ENCODE data around the gene PTPN20. TPM values are rescaled to one million over a fixed set of nuclear protein-coding genes. Genes with fewer than 3 reads are reported as not detected.
"Not testable (repeated sequence)": the region's sequence is repeated elsewhere in the genome, so short reads cannot be mapped to it uniquely, and the experiment has no call there.

PTPN20 gene
- total and polyA plus RNA-seq, 2 of the 4 experiments (the other 2 are of a cell fraction): 0.14 TPM; not detected in 1

DNA sequence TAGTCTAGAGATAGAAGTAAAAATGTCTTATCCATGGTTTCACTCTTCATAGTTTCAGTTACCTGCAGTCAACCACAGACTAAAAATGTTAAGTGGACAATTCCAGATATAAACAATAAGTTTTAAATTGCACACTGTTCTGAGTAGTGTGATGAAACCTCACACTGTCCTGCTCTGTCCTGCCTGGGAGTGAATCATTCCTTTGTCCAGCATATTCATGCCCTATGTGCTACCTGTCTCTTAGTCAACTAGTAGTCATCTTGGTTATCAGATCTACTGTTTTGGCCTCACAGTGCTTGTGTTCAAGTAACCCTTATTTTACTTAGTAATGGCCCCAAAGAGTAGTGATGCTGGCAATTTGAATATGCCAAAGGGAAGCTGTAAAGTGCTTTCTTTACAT, 49.5 kb downstream of the PTPN20 start:
- H2BK20ac ChIP-seq (ENCODE audit: low read depth, low read length); H3K9me1 ChIP-seq (ENCODE audit: insufficient read depth, low read length); POLR2A ChIA-PET (ENCODE audit: unreplicated experiment); H2AK9ac ChIP-seq (replicated peaks; ENCODE audit: low read depth, low read length, poor library complexity); BruUV-seq (replicated peaks); dilution Hi-C loops (cut with HindIII; ENCODE audit: low sequenced_read_pairs, unreplicated experiment); intact Hi-C loops (cut with micrococcal nuclease); H4K91ac ChIP-seq (ENCODE audit: insufficient read depth, low read depth, low read length); H3K9me3 ChIP-seq (ENCODE audit: control insufficient read depth, insufficient read depth, low read length); H3K27me3 ChIP-seq (ENCODE audit: control insufficient read depth, insufficient read depth, low read length); CTCF ChIA-PET; H3K79me1 ChIP-seq (ENCODE audit: low read depth in 1 of 2, low read length in 2 of 2); H3K4me2 ChIP-seq (ENCODE audit: low read depth, low read length); H3K18ac ChIP-seq (ENCODE audit: low read depth, low read length); H2BK5ac ChIP-seq (ENCODE audit: low read depth, low read length, poor library complexity, severe bottlenecking); H3K23ac ChIP-seq (ENCODE audit: low read depth, low read length); DNase-seq; H2AFZ ChIP-seq (replicated peaks; ENCODE audit: low read length, poor library complexity); H3K14ac ChIP-seq (replicated peaks; ENCODE audit: low read depth, low read length); H3K9ac ChIP-seq (ENCODE audit: low read depth, low read length); ATAC-seq (ENCODE audit: low read depth); H4K8ac ChIP-seq (ENCODE audit: low read depth in 2 of 2, low read length in 2 of 2); H4K20me1 ChIP-seq (ENCODE audit: insufficient read depth, low read length); H3K4me3 ChIP-seq (ENCODE audit: insufficient read depth, low read depth, low read length); H3K56ac ChIP-seq (ENCODE audit: extremely low read depth, insufficient read depth, low read length); H3K27ac ChIP-seq (ENCODE audit: insufficient read depth, low read length); H3K4ac ChIP-seq (ENCODE audit: low read depth, low read length); H3K4me1 ChIP-seq (ENCODE audit: control insufficient read depth, insufficient read depth, low read length); H4K5ac ChIP-seq (ENCODE audit: low read depth, low read length); H3K36me3 ChIP-seq (ENCODE audit: control insufficient read depth, insufficient read depth, low read length); H2AK5ac ChIP-seq (ENCODE audit: low read depth, low read length); in situ Hi-C loops (cut with MboI; ENCODE audit: low sequenced_read_pairs); H2BK15ac ChIP-seq (ENCODE audit: low read depth, low read length); H2BK120ac ChIP-seq (ENCODE audit: low read depth, low read length): not testable (repeated sequence)

DNA sequence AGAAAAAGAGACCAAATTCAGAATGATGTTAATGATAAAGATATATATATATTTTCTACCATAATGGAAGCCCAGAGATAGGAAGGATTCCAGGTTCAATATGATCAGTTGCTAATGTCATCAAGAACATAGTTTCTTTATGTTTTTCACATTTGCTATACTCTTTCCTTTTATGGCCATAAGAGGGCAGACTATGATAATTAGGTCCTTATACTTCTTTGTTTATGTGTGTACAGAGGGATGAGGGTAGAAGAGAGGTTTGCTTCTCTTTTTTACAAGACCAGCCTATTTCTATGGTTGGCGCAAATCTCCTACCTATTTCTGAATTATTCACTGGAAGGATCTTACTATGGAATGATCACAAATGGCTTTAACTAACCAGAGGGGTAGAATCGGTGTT, 52.1 kb downstream of the PTPN20 start:
- H4K20me1 ChIP-seq (ENCODE audit: insufficient read depth, low read length); CTCF ChIA-PET; in situ Hi-C loops (cut with MboI; ENCODE audit: low sequenced_read_pairs); H3K36me3 ChIP-seq (ENCODE audit: control insufficient read depth, insufficient read depth, low read length); H3K18ac ChIP-seq (ENCODE audit: low read depth, low read length); H3K4me1 ChIP-seq (ENCODE audit: control insufficient read depth, insufficient read depth, low read length); H2BK120ac ChIP-seq (ENCODE audit: low read depth, low read length); H4K91ac ChIP-seq (ENCODE audit: insufficient read depth, low read depth, low read length); H3K9me3 ChIP-seq (ENCODE audit: control insufficient read depth, insufficient read depth, low read length); H3K79me1 ChIP-seq (ENCODE audit: low read depth in 1 of 2, low read length in 2 of 2); H3K27ac ChIP-seq (ENCODE audit: insufficient read depth, low read length); H3K4me2 ChIP-seq (ENCODE audit: low read depth, low read length); dilution Hi-C loops (cut with HindIII; ENCODE audit: low sequenced_read_pairs, unreplicated experiment); H2AFZ ChIP-seq (replicated peaks; ENCODE audit: low read length, poor library complexity); BruUV-seq (replicated peaks); H3K4ac ChIP-seq (ENCODE audit: low read depth, low read length); H3K14ac ChIP-seq (replicated peaks; ENCODE audit: low read depth, low read length); H3K23ac ChIP-seq (ENCODE audit: low read depth, low read length); H3K56ac ChIP-seq (ENCODE audit: extremely low read depth, insufficient read depth, low read length); DNase-seq; POLR2A ChIA-PET (ENCODE audit: unreplicated experiment); H2AK9ac ChIP-seq (replicated peaks; ENCODE audit: low read depth, low read length, poor library complexity); H2AK5ac ChIP-seq (ENCODE audit: low read depth, low read length); H3K27me3 ChIP-seq (ENCODE audit: control insufficient read depth, insufficient read depth, low read length); H4K8ac ChIP-seq (ENCODE audit: low read depth in 2 of 2, low read length in 2 of 2); intact Hi-C loops (cut with micrococcal nuclease); H3K9me1 ChIP-seq (ENCODE audit: insufficient read depth, low read length); H2BK5ac ChIP-seq (ENCODE audit: low read depth, low read length, poor library complexity, severe bottlenecking); H2BK20ac ChIP-seq (ENCODE audit: low read depth, low read length); H3K9ac ChIP-seq (ENCODE audit: low read depth, low read length); H3K4me3 ChIP-seq (ENCODE audit: insufficient read depth, low read depth, low read length); H2BK15ac ChIP-seq (ENCODE audit: low read depth, low read length); H4K5ac ChIP-seq (ENCODE audit: low read depth, low read length): not testable (repeated sequence)
- peak; percentile 72 for ATAC-seq (ENCODE audit: low read depth)
- WGBS, 2 experiments (ENCODE audit: extremely low coverage in 2 of 2, insufficient read length in 1 of 2): no CpG with 5 or more reads among the region's 2 CpGs

All from IMR-90 (cell line).